KOPT-K1 (cell line): Measurements from ENCODE around the gene DIP2C.
"Not testable (repeated sequence)": the region's sequence is repeated elsewhere in the genome, so short reads cannot be mapped to it uniquely, and the experiment has no call there.

Source experiments
- H3K27ac ChIP-seq: fragments of 200-600 bp; sonication (generic); 2 replicates; pipeline ENCODE4 v1.5.1; 2016; ENCODE audit warnings: antibody characterized with exemption, mild to moderate bottlenecking, low read depth, low read length; ENCODE audit not compliant: poor library complexity, severe bottlenecking
- H3K36me3 ChIP-seq: fragments of 200-600 bp; sonication (generic); 2 replicates; pipeline ENCODE4 v1.5.1; 2017; ENCODE audit warnings: antibody characterized with exemption, mild to moderate bottlenecking, low read length, moderate library complexity; ENCODE audit not compliant: insufficient read depth
- H3K9me3 ChIP-seq: fragments of 200-600 bp; sonication (generic); 2 replicates; pipeline ENCODE4 v1.5.1; 2017; ENCODE audit warnings: antibody characterized with exemption, low read length, mild to moderate bottlenecking; ENCODE audit not compliant: insufficient read depth, poor library complexity, severe bottlenecking

Gene DIP2C

DNA sequence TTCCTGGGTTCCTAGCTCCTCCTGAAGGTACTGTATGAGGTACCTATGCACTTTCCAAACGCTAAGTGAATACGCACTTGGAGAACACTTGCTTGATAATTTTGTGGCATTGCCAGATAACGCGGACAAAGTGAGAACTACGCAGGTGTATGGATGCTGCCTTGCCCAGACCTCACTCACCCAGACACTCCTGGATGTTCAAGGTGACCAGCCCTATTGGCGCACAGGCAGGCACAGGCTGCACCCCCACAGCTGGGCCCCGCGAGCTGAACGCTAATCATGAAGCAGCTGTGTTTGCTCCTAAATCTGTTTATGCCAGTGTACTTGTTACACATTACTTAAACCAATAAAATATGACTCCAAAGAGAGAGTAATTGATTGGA lies 27.3 kb downstream of the DIP2C start:
- H3K36me3 ChIP-seq = no peaks in the 10 kb centered on the region
- no peaks in the 10 kb centered on the region for H3K9me3 ChIP-seq
- H3K27ac ChIP-seq = no peak overlapping the region

DNA sequence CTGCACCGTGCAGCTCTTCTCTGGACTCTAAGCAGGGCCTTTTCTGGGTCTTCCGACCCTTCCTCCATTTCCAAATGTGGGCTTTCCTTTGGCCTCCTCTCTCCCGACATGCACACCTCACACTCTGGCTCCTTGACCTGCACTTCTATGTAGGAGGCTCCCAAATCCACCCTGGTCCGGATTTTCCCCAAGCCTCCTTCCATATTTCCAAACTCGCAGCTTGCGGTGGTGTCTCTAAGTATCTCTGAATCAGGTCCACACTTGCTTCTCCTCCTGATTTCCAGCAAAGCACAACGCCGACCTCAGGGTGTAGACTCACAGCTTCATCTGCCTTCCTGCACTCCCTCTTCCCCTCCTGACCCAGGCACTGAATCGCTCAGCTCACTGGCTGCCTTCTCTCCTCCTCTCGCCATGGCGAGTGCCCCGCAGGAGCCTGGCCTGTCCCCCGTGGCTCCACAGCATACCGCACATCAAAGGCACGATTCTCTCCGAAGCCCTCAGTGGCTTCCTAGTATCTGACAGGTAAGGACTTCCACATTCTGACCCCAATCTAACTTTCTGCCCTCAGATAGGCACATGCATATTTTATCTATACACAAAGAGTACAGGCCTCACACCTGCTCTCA lies 27.8 kb downstream of the DIP2C start:
- Histone ChIP-seq H3K36me3 (no peaks in the 10 kb centered on the region), H3K27ac (no peak overlapping the region), H3K9me3 (no peaks in the 10 kb centered on the region)

DNA sequence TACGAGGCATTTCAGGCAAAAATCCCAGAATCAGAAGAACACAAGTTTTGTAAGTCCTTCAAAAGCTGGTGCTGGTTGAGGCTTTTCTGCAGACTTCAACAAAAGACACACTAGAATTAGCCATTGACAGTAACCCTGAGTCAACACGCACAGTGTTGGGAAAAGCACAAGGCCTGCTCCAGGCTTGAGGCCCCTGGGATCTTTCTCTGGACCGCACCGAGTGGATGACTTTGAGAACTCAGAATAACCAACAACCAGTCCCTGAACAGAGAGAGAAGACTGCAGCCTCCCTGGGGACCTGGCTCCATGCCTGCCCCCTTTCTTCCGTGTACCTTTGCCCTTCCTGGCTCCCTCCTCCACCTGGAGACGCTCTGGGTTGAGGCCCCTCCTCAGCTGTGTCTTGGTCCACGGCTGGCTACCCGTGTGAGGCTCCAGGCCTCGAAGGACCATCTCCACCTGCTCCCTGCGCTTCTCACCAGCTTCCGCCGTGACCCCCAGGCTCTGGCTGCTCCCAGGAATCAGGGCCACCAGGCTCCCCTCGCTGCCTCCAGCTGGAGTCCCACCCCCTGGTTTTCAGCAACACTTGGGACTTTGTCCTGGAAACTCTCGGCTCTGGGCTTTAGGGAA lies 28.4 kb downstream of the DIP2C start:
- H3K36me3 ChIP-seq = no peaks in the 10 kb centered on the region
- H3K27ac ChIP-seq = no peak overlapping the region
- H3K9me3 ChIP-seq = no peaks in the 10 kb centered on the region

DNA sequence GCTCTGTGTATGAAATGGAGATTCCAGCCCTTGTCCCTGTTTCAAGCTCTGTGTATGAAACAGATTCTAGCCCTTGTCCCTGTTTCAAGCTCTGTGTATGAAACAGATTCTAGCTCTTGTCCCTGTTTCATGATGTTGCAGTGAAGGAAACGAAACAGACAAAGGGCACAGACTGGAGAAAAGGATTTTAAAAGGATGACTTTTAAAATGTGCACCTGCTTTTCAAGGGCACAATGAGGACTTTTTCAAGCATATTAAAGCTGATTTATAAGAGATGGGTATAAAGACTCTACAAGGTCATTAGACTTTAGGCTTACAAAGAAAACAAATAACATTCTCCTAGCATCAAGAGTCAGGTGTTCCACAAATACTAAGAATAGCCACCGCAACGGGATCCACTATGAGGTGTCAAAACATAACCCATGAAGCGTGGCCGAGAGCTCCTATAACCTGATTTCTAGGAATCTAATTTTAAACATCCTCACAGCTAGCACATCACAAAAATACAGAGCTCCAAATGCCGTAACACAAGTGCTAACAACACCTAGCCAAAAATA lies 29.0 kb downstream of the DIP2C start:
- Histone ChIP-seq H3K27ac (no peak overlapping the region), H3K36me3 (no peaks in the 10 kb centered on the region), H3K9me3 (no peaks in the 10 kb centered on the region)

DNA sequence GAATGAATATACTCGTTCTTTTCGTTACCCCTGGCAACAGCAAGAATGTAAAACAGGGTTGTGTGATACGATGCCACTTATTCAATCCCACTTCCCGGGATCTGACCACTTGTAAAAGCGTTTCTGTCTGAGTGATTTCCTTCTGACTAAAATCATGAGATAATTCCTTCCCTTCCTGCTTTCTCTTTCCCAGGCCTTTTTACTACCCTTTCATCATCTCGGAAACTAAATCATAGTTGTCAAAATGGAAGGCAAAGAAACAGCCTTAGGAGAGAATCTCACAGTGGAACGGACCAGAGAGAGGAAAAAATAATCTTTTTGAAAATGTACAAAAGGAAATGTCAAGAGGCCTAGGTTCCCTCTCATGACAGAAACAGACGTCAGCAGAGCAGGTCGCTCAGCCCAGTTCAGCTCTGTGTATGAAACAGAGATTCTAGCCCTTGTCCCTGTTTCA lies 29.8 kb downstream of the DIP2C start:
- H3K36me3 ChIP-seq = no peaks in the 10 kb centered on the region
- no peak overlapping the region for H3K27ac ChIP-seq
- no peaks in the 10 kb centered on the region for H3K9me3 ChIP-seq

DNA sequence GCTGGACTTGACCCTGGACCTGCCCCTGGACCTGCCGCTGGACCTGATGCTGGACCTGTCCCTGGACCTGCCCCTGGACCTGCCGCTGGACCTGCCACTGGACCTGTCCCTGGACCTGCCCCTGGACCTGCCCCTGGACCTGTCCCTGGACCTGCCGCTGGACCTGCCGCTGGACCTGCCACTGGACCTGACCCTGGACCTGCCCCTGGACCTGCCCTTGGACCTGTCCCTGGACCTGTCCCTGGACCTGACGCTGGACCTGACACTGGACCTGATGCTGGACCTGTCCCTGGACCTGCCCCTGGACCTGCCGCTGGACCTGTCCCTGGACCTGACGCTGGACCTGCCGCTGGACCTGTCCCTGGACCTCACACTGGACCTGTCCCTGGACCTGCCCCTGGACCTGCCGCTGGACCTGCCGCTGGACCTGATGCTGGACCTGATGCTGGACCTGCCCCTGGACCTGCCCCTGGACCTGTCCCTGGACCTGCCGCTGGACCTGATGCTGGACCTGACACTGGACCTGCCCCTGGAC lies 31.6 kb downstream of the DIP2C start:
- not testable (repeated sequence) for H3K9me3 ChIP-seq, H3K27ac ChIP-seq, H3K36me3 ChIP-seq

DNA sequence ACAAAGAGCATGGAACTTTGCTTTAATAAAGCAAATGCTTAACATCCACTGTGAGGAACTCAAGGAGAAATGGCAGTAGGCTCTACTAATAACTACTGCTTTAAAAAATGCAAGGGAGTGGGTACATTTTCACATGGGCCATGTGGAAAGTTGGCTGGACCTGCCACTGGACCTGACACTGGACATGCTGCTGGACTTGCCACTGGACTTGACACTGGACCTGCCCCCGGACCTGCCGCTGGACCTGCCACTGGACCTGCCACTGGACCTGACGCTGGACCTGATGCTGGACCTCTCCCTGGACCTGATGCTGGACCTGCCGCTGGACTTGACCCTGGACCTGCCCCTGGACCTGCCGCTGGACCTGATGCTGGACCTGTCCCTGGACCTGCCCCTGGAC lies 32.6 kb downstream of the DIP2C start:
- Histone ChIP-seq H3K36me3 (no peaks in the 10 kb centered on the region), H3K27ac (no peak overlapping the region), H3K9me3 (no peaks in the 10 kb centered on the region)

DNA sequence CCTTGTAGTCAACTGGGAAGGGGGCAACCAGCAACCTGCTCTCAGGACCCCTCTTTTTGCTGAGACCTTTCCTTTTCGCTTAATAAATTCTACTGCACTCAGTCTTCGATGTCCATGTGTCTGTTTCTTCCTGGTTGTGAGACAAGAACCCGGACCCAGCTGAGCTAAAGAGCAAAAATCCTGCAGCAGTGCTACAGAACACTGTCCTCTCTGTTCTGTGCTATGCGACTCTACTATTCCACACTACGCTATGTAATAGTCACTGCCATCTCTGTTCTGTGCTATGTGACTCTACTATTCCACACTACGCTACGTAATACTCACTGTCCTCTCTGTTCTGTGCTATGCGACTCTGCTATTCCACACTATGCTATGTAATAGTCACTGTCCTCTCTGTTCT lies 34.3 kb downstream of the DIP2C start:
- Histone ChIP-seq H3K36me3 (no peaks in the 10 kb centered on the region), H3K27ac (no peak overlapping the region), H3K9me3 (no peaks in the 10 kb centered on the region)

DNA sequence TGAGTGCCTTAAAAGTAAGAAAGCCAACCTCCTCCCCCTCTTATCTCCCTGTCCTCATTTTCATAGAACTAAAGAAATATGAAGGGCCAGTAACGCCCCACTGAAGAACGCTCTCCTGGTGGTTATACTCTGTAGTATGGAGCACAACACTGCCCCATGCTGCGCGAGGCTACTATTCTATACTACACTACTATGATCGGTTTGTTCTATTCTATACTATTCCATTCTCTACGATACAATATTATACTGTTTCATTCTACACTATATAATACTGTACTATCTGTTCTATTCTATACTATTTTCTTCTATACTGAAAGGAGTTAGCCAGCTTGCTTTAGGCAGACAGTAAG lies 34.8 kb downstream of the DIP2C start:
- no peaks in the 10 kb centered on the region for H3K36me3 ChIP-seq
- no peak overlapping the region for H3K27ac ChIP-seq
- no peaks in the 10 kb centered on the region for H3K9me3 ChIP-seq

DNA sequence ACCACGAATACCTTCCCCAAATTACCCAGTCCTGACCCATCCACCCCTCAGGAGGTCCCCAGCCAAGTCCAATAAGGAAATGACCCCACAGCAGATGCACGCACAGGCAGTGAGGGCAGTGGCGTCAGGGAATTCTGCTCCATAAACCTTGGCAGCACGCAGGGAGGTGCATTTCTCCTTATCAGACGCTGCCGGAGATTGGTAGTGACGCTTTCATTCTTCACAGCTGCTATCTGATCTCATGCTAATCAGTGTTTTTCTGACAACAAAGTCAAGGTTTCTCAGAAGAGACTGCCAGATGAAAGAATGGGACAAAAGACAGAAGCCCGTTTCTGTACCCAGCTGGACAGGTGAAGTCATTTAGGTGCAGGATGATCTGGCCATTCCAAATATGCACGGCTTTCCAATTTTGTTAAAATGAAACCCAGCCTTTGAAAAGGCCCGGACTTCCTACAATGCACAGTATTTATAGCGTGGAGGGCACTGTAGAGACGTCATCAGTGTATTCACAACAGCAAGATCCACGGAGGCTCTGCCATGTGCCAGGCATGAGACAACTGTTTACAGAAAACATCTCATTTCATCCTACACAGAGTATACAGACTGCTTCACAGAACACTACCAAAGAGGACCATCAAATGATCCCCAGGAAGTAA lies 35.3 kb downstream of the DIP2C start:
- Histone ChIP-seq H3K9me3 (no peaks in the 10 kb centered on the region), H3K27ac (no peak overlapping the region), H3K36me3 (no peaks in the 10 kb centered on the region)

DNA sequence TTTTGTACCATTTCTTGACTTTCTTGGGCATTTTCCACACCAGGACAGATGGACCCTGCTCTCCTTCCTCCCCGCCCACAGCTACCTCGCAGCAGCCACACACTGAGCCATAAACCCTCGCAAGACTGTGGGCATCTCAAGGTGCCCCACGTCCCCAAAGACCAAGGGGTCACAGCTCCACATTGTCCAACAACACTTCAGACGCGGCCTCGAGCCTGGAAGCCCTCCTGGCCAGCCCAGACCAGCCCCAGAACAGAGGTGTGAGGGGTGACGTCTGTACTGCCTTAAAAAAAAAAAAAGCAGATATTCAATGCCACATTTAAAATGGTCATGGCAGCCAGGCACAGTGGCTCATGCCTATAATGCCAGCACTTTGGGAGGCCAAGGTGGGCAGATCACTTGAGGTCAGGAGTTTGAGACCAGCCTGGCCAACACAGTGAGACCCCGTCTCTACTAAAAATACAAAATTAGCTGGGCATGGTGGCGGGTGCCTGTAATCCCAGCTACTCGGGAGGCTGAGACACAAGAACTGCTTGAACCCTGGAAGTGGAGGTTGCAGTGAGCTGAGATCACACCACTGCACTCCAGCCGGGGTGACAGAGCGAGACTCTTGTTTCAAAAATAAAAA lies 36.5 kb downstream of the DIP2C start:
- not testable (repeated sequence) for H3K27ac ChIP-seq, H3K36me3 ChIP-seq, H3K9me3 ChIP-seq

DNA sequence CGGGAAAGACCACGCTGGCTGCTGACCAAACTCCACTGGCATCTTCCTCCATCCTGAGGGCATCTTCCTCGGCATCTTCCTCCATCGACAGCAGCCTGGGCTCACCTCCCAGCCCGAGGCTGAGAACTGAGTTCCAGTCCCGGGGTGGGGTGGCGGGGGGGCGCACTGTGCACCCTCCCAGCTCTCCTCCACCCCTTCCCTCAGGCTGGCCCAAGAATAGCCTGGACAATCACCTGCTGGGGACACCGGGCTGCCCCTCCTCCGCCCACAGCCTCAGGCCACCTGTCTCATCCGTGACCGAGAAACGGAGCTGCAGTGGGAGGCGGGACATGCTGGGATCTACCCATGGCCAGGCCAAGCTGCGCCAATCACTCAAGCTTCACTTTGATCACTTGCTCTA lies 37.2 kb downstream of the DIP2C start:
- peaks cover 6% of the 10 kb centered on the region for H3K9me3 ChIP-seq
- no peak overlapping the region for H3K27ac ChIP-seq
- H3K36me3 ChIP-seq = no peaks in the 10 kb centered on the region

DNA sequence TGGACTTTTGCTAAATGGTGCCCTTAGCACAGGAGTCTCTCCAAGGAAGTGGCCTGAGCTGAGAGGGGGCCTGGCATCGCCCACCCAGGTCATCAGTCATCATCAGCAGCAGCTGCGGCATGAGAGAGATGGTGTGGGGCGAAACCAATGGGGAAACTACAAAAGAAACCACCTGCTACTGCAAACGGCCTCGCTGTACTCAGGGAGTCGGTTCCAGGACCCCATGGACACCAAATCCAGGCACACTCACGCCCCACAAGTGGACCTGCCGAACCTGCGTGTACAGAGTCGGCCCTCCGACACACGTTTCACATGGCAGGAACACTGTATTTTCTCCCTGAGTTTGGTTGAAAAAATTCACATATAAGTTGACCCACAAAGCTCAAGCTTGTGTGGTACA lies 37.8 kb downstream of the DIP2C start:
- Histone ChIP-seq H3K9me3 (peaks cover 6% of the 10 kb centered on the region), H3K36me3 (no peaks in the 10 kb centered on the region), H3K27ac (no peak overlapping the region)

DNA sequence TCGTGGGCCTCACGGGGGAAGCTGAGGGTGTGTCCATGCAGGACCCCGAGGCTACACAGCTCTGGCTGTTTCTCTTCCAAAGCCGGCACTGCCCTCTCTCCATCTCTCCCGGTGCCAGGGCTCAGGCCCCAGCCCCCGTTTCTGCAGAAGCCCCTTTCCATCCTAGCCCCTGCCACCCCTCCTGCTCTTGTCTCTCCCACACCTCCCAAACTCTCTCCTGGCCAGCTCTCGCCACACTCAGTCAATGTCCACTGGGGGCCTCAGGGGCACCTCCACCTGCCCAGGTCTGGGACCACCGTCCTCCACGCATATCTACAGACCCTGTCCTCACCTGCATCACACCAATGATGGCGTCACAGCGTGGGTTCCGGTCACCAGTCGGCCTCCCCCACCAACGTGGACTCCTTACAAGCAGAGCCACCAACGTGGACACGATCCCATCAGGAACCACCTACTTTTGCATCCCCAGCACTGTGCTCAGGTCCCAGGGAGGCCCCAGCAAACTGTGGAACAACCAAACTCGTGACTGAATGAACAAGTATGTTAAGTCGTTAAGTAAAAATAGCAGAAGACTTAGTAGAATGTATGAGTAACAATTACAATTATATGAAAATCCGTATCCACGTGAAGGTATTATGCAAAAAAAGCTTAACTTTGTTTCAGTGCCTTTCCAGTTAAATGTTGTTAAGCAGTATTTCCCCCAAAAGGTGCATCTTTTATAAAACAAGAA lies 38.4 kb downstream of the DIP2C start:
- Histone ChIP-seq H3K27ac (no peak overlapping the region), H3K9me3 (peaks cover 6% of the 10 kb centered on the region), H3K36me3 (no peaks in the 10 kb centered on the region)

DNA sequence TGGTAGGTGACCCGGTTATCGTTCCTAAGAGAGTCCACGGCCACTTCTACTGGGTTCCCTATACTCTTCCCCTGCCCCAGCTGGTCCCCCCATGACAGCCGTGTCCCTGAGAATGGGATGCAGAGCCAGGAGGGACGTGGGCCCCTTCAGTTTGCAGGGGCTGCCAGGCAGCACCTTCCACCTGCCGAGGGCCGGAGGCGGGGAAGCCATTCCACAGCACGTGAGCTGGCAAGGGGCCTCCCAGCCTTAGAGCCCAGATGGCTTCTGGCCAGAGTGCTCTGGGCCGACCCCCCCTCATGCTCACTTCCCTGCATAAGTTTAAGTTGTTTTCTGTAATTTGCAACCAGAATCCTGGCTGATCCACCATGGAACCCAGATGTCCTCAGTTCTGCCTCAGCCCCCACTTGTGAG lies 39.0 kb downstream of the DIP2C start:
- Histone ChIP-seq H3K9me3 (peaks cover 6% of the 10 kb centered on the region), H3K36me3 (no peaks in the 10 kb centered on the region), H3K27ac (no peak overlapping the region)
